Esophagus muscularis mucosa (tissue), 4 donors: Measurements from ENCODE around the gene ARHGAP24.

Source experiments
- EP300 ChIP-seq: sonication (generic); formaldehyde crosslinking; IDR thresholded peaks from one replicate; pipeline ENCODE4 v1.6.1; 2017; ENCODE audit warnings: antibody characterized with exemption
- POLR2A ChIP-seq: fragments of 450-650 bp; IDR thresholded peaks from one replicate; pipeline ENCODE4 v1.6.1; 2017; ENCODE audit warnings: antibody characterized with exemption, moderate library complexity, mild to moderate bottlenecking, low read depth
- POLR2AphosphoS5 ChIP-seq, 2 donors: sonication (generic); formaldehyde crosslinking; IDR thresholded peaks; one replicate each; pipeline ENCODE4 v1.6.1; 2017; ENCODE audit warnings: antibody characterized with exemption in 2 of 2
- TF ChIP-seq, protein P1 (sequence below), 3 experiments: fragments of 200-600 bp in 2 of 3; fragments of 450-650 bp in 1 of 3; sonication (generic) in 2 of 3; IDR thresholded peaks; one replicate each; pipeline ENCODE4 v1.5.1; 2017 to 2019; ENCODE audit warnings: antibody characterized with exemption in 3 of 3, mild to moderate bottlenecking in 2 of 3, moderate library complexity in 1 of 3

DNA sequence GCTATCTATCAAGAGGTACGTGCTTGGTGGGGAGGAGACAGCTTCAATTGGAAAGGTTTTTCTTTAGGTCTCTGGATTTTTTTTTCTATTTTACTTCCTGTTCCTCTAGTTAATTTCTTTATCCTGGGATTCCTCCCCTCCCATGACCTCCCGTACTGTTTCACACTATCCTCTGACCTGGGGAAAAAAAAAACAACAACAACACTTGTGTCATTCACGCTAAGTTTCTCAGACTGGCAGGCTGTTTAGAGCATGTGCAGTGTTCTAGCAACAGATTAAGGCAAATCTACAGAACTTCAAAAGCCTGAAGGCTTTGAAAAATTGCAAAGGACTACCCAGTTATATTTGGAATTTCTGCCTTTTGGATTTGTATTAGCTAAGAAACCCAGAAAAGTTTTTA is 358.4 kb downstream of the ARHGAP24 start:
- TF ChIP-seq, protein P1, sequence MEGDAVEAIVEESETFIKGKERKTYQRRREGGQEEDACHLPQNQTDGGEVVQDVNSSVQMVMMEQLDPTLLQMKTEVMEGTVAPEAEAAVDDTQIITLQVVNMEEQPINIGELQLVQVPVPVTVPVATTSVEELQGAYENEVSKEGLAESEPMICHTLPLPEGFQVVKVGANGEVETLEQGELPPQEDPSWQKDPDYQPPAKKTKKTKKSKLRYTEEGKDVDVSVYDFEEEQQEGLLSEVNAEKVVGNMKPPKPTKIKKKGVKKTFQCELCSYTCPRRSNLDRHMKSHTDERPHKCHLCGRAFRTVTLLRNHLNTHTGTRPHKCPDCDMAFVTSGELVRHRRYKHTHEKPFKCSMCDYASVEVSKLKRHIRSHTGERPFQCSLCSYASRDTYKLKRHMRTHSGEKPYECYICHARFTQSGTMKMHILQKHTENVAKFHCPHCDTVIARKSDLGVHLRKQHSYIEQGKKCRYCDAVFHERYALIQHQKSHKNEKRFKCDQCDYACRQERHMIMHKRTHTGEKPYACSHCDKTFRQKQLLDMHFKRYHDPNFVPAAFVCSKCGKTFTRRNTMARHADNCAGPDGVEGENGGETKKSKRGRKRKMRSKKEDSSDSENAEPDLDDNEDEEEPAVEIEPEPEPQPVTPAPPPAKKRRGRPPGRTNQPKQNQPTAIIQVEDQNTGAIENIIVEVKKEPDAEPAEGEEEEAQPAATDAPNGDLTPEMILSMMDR (IDR thresholded peaks at IDR 0.05): no peak
- TF ChIP-seq POLR2A (no peak), POLR2AphosphoS5 (IDR thresholded peaks at IDR 0.05) (no peak), EP300 (no peak)
